HG02610 (cell line): ENCODE results near the gene MAP2.

ENCODE experiments used
- ATAC-seq: cut with Tn5 transposase; IDR thresholded peaks from one replicate; pipeline ENCODE4 v1.9.1; 2021; ENCODE audit warnings: mild to moderate bottlenecking, moderate library complexity; ENCODE audit not compliant: unreplicated experiment

The MAP2 gene

GRCh38 chr2:209688385-209688784, 264.5 kb downstream of the MAP2 start:
- no peak for ATAC-seq

GRCh38 chr2:209690029-209690754, 266.3 kb downstream of the MAP2 start:
- no peak for ATAC-seq

GRCh38 chr2:209694748-209695147, 270.9 kb downstream of the MAP2 start:
- no peak for ATAC-seq

- no peak for ATAC-seq
These were observed 273.2 kb downstream of the MAP2 start for GRCh38 chr2:209696836-209697711.

GRCh38 chr2:209702775-209703174, 278.9 kb downstream of the MAP2 start:
- ATAC-seq = no peak

GRCh38 chr2:209713219-209713618, 289.4 kb downstream of the MAP2 start:
- ATAC-seq = no peak

GRCh38 chr2:209719034-209719433, 295.2 kb downstream of the MAP2 start:
- no peak for ATAC-seq

- no peak for ATAC-seq
These were observed 297.6 kb downstream of the MAP2 start for GRCh38 chr2:209721497-209721896.

- no peak for ATAC-seq
These were observed 302.5 kb downstream of the MAP2 start for GRCh38 chr2:209726311-209726710.

GRCh38 chr2:209727077-209727476, 303.2 kb downstream of the MAP2 start:
- no peak for ATAC-seq

- no peak for ATAC-seq
These were observed 311.0 kb downstream of the MAP2 start for GRCh38 chr2:209734805-209735204.

- ATAC-seq = no peak
These were observed 318.1 kb downstream of the MAP2 start for GRCh38 chr2:209741953-209742352.

GRCh38 chr2:209753020-209753419, 329.2 kb downstream of the MAP2 start:
- ATAC-seq = no peak

GRCh38 chr2:209757163-209757562, 333.3 kb downstream of the MAP2 start:
- ATAC-seq = no peak

- no peak for ATAC-seq
These were observed 337.7 kb downstream of the MAP2 start for GRCh38 chr2:209761566-209761965.

GRCh38 chr2:209762563-209762962, 338.7 kb downstream of the MAP2 start:
- no peak for ATAC-seq

- ATAC-seq = no peak
These were observed 339.3 kb downstream of the MAP2 start for GRCh38 chr2:209763106-209763505.

- ATAC-seq = no peak
These were observed 342.8 kb downstream of the MAP2 start for GRCh38 chr2:209766613-209767012.

- ATAC-seq = no peak
These were observed 343.5 kb downstream of the MAP2 start for GRCh38 chr2:209767316-209767715.

GRCh38 chr2:209768557-209768956, 344.7 kb downstream of the MAP2 start:
- ATAC-seq = no peak

GRCh38 chr2:209771474-209772289, 347.8 kb downstream of the MAP2 start, which contains the start of gene UNC80:
Gene UNC80 (plus strand): TSS chr2:209771832. CDS start chr2:209772073, 241 bp downstream.
- no peak for ATAC-seq
